Measurements from ENCODE around the gene TSC22D1. TPM values are rescaled to one million over a fixed set of nuclear protein-coding genes. Genes with fewer than 3 reads are reported as not detected.
A peak's percentile ranks its signal among the peaks of the same experiment; 100 is the strongest.

TSC22D1 gene
- total RNA-seq, 1 experiment from 2014 or later, result 37.2 TPM

DNA sequence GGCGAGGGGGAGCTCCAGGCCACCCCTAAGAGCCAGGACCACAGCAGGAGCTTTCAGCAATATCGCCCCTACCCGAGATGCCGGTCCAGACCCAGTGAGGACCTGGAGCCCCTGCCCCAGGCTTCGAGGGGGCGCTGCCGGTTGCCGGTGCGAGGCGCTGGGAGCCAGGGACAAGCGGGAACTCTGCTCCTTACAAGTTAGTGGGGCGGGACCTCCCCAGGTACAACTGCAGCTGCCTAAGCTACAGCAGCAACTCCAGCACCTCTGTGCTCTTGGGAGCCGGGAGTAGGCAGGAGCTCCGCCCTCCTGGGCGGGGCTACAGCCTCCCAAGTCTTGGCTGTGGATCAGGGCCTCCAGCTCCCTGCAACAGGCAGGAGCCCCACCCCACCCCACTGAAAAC lies 15.2 kb upstream of the TSC22D1 start:
- Histone ChIP-seq H3K4me1 (ENCODE audit: insufficient read depth, low read length, poor library complexity, severe bottlenecking) (no peaks in the 10 kb centered on the region), H3K36me3 (ENCODE audit: insufficient read depth, low read length, poor library complexity, severe bottlenecking) (no peaks in the 10 kb centered on the region), H3K9me3 (ENCODE audit: low read depth, low read length, poor library complexity, severe bottlenecking) (no peaks in the 10 kb centered on the region), H3K4me3 (ENCODE audit: low read depth, low read length, poor library complexity, severe bottlenecking) (no peak overlapping the region), H3K27ac (ENCODE audit: low read depth, low read length, poor library complexity, severe bottlenecking) (no peak overlapping the region), H3K27me3 (replicated peaks; ENCODE audit: insufficient read depth, low read depth, low read length, poor library complexity) (no peaks in the 10 kb centered on the region)
- no peak for TF ChIP-seq EZH2 (IDR thresholded peaks at IDR 0.05; ENCODE audit: borderline replicate concordance, low read depth, low read length, poor library complexity, severe bottlenecking)
- TF ChIP-seq, protein P1, sequence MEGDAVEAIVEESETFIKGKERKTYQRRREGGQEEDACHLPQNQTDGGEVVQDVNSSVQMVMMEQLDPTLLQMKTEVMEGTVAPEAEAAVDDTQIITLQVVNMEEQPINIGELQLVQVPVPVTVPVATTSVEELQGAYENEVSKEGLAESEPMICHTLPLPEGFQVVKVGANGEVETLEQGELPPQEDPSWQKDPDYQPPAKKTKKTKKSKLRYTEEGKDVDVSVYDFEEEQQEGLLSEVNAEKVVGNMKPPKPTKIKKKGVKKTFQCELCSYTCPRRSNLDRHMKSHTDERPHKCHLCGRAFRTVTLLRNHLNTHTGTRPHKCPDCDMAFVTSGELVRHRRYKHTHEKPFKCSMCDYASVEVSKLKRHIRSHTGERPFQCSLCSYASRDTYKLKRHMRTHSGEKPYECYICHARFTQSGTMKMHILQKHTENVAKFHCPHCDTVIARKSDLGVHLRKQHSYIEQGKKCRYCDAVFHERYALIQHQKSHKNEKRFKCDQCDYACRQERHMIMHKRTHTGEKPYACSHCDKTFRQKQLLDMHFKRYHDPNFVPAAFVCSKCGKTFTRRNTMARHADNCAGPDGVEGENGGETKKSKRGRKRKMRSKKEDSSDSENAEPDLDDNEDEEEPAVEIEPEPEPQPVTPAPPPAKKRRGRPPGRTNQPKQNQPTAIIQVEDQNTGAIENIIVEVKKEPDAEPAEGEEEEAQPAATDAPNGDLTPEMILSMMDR (conservative IDR thresholded peaks at IDR 0.05; ENCODE audit: low read depth, low read length), result no peak
- DNase-seq (ENCODE audit: low spot score), result no peak
- ChIA-PET POLR2A (ENCODE audit: low non-redundant PET) (no interaction called here), CTCF (interaction anchor here (0.6 kb wide), 1 partner anchor 1553 kb away, joined by 9 read pairs; no protein-coding TSS in a partner anchor)
- intact Hi-C loops (cut with micrococcal nuclease; ENCODE audit: unreplicated experiment), result no loop called here
- no TSS peak for BruUV-seq (replicated peaks)

DNA sequence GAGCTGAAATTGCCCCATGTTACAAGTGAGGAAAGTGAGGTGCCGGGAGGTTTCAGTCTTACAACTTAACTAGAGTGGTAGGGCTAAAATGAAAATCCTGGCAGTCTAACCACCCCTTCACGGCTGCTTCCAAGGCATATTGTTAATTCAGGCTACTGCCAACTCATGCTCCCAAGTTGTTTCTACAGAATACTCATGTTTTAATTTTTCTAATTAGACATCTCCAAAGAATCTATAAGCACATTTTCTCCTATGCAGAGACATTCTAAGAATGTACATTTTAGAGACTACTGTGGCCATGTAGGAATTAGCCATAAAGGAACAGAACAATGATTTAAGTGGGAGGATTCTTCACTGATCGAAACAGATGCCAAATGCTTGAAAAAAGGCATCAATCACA lies 7.0 kb upstream of the TSC22D1 start:
- Histone ChIP-seq H3K4me3 (ENCODE audit: low read depth, low read length, poor library complexity, severe bottlenecking) (no peak overlapping the region), H3K9me3 (ENCODE audit: low read depth, low read length, poor library complexity, severe bottlenecking) (no peaks in the 10 kb centered on the region), H3K27me3 (replicated peaks; ENCODE audit: insufficient read depth, low read depth, low read length, poor library complexity) (no peaks in the 10 kb centered on the region), H3K4me1 (ENCODE audit: insufficient read depth, low read length, poor library complexity, severe bottlenecking) (peaks cover 7% of the 10 kb centered on the region), H3K36me3 (ENCODE audit: insufficient read depth, low read length, poor library complexity, severe bottlenecking) (no peaks in the 10 kb centered on the region), H3K27ac (ENCODE audit: low read depth, low read length, poor library complexity, severe bottlenecking) (no peak overlapping the region)
- ChIA-PET CTCF (no interaction called here), POLR2A (ENCODE audit: low non-redundant PET) (no interaction called here)
- BruUV-seq (replicated peaks), result no TSS peak
- DNase-seq (ENCODE audit: low spot score), result no peak
- intact Hi-C loops (cut with micrococcal nuclease; ENCODE audit: unreplicated experiment), result no loop called here
- TF ChIP-seq EZH2 (IDR thresholded peaks at IDR 0.05; ENCODE audit: borderline replicate concordance, low read depth, low read length, poor library complexity, severe bottlenecking), result no peak
- TF ChIP-seq, protein P1 (conservative IDR thresholded peaks at IDR 0.05; ENCODE audit: low read depth, low read length), result no peak

DNA sequence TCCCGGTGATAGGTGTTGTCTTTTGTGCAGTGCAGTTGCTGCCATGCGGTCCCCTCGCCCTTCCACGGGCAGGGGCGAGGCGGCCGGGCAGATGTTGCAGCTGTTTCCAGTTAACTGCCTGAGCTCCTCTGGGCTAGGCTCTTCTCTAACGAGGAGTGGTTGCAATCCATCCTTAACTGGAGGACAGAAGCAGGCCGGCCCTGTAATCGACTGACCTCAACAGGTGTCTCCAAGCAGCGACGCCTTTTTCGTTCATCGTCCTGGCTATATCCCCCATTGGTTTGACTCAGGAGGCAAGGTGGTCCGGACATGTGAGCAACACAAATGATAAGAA lies 1.9 kb upstream of the TSC22D1 start:
- DNase-seq (ENCODE audit: low spot score), result no peak
- Histone ChIP-seq H3K4me3 (ENCODE audit: low read depth, low read length, poor library complexity, severe bottlenecking) (peak overlapping the region; percentile 91), H3K9me3 (ENCODE audit: low read depth, low read length, poor library complexity, severe bottlenecking) (no peaks in the 10 kb centered on the region), H3K36me3 (ENCODE audit: insufficient read depth, low read length, poor library complexity, severe bottlenecking) (peaks cover 6% of the 10 kb centered on the region), H3K4me1 (ENCODE audit: insufficient read depth, low read length, poor library complexity, severe bottlenecking) (peaks cover 27% of the 10 kb centered on the region), H3K27ac (ENCODE audit: low read depth, low read length, poor library complexity, severe bottlenecking) (peak overlapping the region; percentile 94), H3K27me3 (replicated peaks; ENCODE audit: insufficient read depth, low read depth, low read length, poor library complexity) (no peaks in the 10 kb centered on the region)
- TF ChIP-seq, protein P1 (conservative IDR thresholded peaks at IDR 0.05; ENCODE audit: low read depth, low read length), result no peak
- TF ChIP-seq EZH2 (IDR thresholded peaks at IDR 0.05; ENCODE audit: borderline replicate concordance, low read depth, low read length, poor library complexity, severe bottlenecking), result no peak
- BruUV-seq (replicated peaks), result no TSS peak
- CTCF ChIA-PET, result no interaction called here
- POLR2A ChIA-PET (ENCODE audit: low non-redundant PET), result no interaction called here
- intact Hi-C loops (cut with micrococcal nuclease; ENCODE audit: unreplicated experiment), result loop anchor here (5.0 kb wide), 1 partner anchor 96 kb away; no protein-coding TSS in a partner anchor

Data from A673 (cell line).